ENCODE data around the gene SON.

Gene SON

DNA sequence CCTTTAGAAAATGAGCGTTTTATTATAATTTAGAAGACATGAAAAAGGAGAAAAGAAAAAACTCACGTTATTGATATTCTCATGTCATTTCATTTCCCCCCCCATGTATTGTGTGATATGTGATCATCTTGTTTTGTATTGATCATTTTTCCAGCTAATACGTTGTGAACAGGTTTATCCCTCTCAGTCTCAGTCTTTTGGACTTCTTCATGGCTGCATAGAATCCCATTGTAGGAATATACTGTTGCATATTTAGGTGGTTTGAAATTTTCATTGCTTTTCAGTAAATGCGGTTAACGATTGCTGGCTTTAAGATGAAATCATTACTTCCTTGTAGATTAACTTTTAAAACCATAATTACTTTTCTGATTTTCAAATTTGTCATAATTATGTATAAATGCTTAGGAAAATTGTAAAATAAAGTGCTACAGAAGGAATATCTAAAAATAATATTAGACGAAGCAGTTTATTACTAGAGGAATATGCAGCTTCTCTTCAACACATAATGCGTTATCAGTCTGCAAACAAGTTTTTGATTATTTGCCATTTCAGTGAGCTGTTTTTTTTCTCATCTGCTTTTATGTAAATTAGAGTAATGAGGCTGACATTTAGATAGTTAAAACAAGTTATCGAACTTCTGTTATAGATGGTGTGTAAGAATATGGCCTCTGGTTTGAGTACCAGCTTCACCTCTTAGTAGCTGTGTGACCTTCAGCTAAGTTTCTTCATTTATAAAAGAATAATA lies 1.8 kb downstream of the SON start:
- DNase-seq (ENCODE audit: low read depth in 3 of 3), result no peak

DNA sequence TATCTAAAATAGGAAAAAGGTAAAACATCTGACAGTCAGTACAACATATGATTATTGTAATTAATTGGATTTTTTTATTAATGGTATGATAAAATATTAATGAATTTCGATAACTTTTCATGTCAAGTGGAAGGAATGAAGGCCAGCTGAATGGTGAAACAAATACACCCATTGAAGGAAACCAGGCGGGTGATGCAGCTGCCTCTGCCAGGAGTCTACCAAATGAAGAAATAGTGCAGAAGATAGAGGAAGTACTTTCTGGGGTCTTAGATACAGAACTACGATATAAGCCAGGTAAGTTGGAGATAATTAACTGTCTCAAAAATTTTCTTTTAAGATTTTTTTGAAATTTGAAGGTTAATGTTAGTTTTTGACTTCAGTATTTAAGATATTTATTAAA lies 3.2 kb downstream of the SON start:
- DNase-seq (ENCODE audit: low read depth in 3 of 3), result no peak

DNA sequence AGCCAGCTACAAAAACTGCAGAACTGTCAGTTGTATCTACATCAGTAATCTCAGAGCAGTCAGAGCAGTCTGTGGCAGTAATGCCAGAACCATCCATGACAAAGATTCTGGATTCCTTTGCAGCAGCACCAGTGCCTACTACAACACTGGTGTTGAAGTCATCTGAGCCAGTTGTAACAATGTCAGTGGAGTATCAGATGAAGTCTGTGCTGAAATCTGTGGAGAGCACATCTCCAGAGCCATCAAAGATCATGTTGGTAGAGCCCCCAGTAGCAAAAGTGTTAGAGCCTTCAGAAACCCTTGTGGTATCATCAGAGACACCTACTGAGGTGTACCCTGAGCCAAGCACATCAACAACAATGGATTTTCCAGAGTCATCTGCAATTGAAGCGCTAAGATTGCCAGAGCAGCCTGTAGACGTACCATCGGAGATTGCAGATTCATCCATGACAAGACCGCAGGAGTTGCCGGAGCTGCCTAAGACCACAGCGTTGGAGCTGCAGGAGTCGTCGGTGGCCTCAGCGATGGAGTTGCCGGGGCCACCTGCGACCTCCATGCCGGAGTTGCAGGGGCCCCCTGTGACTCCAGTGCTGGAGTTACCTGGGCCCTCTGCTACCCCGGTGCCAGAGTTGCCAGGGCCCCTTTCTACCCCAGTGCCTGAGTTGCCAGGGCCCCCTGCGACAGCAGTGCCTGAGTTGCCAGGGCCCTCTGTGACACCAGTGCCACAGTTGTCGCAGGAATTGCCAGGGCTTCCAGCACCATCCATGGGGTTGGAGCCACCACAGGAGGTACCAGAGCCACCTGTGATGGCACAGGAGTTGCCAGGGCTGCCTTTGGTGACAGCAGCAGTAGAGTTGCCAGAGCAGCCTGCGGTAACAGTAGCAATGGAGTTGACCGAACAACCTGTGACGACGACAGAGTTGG lies 7.3 kb downstream of the SON start:
- DNase-seq (ENCODE audit: low read depth in 3 of 3), result no peak

DNA sequence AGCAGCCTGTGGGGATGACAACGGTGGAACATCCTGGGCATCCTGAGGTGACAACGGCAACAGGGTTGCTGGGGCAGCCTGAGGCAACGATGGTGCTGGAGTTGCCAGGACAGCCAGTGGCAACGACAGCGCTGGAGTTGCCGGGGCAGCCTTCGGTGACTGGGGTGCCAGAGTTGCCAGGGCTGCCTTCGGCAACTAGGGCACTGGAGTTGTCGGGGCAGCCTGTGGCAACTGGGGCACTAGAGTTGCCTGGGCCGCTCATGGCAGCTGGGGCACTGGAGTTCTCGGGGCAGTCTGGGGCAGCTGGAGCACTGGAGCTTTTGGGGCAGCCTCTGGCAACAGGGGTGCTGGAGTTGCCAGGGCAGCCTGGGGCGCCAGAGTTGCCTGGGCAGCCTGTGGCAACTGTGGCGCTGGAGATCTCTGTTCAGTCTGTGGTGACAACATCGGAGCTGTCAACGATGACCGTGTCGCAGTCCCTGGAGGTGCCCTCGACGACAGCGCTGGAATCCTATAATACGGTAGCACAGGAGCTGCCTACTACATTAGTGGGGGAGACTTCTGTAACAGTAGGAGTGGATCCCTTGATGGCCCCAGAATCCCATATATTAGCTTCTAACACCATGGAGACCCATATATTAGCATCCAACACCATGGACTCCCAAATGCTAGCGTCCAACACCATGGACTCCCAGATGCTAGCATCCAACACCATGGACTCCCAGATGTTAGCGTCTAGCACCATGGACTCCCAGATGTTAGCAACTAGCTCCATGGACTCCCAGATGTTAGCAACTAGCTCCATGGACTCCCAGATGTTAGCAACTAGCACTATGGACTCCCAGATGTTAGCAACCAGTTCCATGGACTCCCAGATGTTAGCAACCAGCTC lies 8.2 kb downstream of the SON start:
- DNase-seq (ENCODE audit: low read depth in 3 of 3), result no peak

DNA sequence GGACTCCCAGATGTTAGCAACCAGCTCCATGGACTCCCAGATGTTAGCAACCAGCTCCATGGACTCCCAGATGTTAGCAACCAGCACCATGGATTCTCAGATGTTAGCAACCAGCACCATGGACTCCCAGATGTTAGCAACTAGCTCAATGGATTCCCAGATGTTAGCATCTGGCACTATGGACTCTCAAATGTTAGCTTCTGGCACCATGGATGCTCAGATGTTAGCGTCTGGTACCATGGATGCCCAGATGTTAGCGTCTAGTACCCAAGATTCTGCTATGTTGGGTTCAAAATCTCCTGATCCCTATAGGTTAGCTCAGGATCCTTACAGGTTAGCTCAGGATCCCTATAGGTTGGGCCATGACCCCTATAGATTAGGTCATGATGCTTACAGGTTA lies 8.8 kb downstream of the SON start:
- no peak for DNase-seq (ENCODE audit: low read depth in 3 of 3)

DNA sequence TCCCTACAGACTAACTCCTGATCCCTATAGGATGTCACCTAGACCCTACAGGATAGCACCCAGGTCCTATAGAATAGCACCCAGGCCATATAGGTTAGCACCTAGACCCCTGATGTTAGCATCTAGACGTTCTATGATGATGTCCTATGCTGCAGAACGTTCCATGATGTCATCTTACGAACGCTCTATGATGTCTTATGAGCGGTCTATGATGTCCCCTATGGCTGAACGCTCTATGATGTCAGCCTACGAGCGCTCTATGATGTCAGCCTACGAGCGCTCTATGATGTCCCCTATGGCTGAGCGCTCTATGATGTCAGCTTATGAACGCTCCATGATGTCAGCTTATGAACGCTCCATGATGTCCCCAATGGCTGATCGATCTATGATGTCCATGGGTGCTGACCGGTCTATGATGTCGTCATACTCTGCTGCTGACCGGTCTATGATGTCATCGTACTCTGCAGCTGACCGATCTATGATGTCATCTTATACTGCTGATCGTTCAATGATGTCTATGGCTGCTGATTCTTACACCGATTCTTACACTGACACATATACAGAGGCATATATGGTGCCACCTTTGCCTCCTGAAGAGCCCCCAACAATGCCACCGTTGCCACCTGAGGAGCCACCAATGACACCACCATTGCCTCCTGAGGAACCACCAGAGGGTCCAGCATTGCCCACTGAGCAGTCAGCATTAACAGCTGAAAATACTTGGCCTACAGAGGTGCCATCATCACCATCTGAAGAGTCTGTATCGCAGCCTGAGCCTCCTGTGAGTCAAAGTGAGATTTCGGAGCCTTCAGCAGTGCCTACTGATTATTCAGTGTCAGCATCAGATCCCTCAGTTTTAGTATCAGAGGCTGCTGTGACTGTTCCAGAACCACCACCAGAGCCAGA lies 9.5 kb downstream of the SON start:
- no peak for DNase-seq (ENCODE audit: low read depth in 3 of 3)

DNA sequence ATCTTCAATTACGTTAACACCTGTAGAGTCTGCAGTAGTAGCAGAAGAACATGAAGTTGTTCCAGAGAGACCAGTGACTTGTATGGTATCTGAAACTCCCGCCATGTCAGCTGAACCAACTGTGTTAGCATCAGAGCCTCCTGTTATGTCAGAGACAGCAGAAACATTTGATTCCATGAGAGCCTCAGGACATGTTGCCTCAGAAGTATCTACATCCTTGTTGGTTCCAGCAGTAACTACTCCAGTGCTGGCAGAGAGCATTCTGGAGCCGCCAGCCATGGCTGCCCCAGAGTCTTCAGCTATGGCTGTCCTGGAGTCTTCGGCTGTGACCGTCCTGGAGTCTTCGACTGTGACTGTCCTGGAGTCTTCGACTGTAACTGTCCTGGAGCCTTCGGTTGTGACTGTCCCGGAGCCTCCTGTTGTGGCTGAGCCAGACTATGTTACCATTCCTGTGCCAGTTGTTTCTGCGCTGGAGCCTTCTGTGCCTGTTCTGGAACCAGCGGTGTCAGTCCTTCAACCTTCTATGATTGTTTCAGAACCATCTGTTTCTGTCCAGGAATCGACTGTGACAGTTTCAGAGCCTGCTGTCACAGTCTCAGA lies 10.3 kb downstream of the SON start:
- no peak for DNase-seq (ENCODE audit: low read depth in 3 of 3)

DNA sequence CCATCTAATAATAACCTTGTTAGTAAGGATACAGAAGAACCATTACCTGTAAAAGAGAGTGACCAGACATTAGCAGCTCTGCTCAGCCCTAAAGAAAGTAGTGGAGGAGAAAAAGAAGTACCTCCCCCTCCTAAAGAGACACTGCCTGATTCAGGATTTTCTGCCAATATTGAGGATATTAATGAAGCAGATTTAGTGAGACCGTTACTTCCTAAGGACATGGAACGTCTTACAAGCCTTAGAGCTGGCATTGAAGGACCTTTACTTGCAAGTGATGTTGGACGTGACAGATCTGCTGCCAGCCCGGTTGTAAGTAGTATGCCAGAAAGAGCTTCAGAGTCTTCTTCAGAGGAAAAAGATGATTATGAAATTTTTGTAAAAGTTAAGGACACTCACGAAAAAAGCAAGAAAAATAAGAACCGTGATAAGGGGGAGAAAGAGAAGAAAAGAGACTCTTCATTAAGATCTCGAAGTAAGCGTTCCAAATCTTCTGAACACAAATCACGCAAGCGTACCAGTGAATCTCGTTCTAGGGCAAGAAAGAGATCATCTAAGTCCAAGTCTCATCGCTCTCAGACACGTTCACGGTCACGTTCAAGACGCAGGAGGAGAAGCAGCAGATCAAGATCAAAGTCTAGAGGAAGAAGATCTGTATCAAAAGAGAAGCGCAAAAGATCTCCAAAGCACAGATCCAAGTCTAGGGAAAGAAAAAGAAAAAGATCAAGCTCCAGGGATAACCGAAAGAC lies 11.6 kb downstream of the SON start:
- no peak for DNase-seq (ENCODE audit: low read depth in 3 of 3)

DNA sequence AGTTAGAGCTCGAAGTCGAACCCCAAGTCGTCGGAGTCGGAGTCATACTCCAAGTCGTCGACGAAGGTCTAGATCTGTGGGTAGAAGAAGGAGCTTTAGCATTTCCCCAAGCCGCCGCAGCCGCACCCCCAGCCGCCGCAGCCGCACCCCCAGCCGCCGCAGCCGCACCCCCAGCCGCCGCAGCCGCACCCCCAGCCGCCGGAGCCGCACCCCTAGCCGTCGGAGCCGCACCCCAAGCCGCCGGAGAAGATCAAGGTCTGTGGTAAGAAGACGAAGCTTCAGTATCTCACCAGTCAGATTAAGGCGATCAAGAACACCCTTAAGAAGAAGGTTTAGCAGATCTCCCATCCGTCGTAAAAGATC lies 12.1 kb downstream of the SON start:
- no peak for DNase-seq (ENCODE audit: low read depth in 3 of 3)

DNA sequence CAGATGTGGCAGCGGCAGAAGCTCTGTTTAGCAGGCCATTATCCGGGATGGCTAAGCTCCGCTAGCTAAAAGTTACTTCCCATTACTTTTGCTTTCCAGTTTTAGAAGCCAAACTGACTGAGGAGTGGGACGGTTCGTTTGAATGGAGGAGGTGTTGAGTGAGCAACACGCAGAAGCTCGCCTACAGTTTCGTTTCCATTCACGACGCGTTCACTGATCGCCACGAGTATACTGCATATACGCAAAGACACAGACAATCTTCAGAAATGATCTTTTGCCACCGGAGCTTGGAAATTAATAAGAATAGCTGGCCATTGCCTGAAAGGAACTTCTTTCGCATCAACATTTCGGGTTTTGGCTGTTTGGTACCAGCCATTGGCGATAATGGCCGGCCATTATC lies 14.6 kb downstream of the SON start:
- DNase-seq (ENCODE audit: low read depth in 3 of 3), result no peak

DNA sequence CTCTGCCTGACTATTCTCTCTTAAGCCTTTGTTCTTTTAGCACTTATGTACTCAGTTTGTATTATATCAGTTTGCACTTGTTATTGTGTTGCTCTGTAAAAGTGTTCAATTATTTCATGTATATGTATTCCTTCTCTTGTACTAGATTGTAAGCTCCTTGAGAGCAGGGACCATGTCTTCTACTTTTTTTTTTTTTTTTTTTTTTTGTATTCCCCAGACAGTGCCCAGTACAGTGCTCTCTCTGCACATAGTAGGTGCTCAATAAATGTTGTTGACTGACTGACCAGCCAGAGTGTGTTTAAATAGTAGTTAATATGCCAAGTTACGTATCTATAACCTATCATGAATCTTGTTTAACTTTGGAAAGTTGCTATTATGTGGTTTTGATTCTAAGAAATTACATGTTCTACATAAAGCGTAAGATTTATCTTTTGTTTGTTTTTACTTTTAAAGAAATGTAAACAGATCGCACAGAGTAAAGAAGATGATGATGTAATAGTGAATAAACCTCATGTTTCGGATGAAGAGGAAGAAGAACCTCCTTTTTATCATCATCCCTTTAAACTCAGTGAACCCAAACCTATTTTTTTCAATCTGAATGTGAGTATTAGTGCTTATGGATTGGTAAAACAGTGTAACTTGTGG lies 16.1 kb downstream of the SON start:
- DNase-seq (ENCODE audit: low read depth in 3 of 3), result no peak

DNA sequence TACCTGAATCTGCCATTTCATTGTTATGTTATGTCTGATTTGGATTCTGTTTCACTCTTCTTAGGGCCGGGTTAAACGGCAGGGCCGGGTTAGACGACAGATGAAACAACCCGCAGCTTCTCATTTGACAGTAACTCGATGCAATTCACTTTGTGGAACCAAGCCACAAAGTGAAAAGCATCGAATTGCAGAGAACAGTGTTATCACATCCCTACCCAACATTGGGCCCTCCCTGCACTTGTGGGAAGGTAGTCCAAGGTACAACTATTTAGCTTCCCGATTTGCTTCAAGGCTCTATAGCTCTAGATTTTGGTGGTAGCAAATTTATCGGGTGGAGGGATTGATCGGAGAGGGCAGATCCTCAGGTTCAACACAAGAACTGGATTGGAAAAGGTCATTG lies 17.0 kb downstream of the SON start:
- DNase-seq (ENCODE audit: low read depth in 3 of 3), result no peak

DNA sequence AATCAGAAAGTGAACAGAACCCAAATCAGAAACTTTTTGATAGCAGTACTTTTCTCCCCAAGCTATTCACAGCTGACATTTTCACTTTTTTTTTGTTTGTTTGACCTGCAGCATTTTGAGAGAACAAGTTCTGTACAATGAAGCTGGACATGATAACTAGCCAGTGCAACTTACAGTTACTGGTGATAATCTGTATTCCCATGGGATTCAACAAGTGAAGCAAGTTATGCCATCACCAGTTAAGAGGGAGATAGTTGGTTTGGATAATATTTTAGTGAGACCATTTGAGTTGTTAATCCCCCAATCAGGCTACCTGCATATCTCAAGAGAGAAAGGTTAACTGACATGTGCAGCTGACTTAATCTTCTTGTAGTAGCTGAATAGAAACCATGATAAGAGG lies 18.1 kb downstream of the SON start:
- DNase-seq (ENCODE audit: low read depth in 3 of 3), result no peak

DNA sequence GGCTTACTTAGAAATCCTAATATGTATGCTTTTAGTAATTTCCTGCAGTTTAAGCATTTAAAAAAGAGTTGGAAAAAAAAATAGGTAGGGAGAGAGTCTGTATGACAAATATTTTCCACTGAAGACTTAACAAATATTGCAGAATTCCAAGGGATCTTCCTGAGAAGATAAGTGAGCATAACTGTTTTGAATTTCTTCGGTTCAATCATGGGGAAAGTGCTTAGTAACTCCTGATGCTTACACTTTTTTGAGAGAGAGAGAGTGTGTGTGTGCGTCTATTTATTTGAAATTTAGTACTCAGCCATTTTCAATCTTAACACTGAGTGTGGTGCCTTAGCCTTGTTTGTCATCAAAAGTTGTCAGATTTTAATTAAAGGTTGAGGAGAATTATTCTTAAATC lies 18.5 kb downstream of the SON start:
- DNase-seq (ENCODE audit: low read depth in 3 of 3), result no peak

DNA sequence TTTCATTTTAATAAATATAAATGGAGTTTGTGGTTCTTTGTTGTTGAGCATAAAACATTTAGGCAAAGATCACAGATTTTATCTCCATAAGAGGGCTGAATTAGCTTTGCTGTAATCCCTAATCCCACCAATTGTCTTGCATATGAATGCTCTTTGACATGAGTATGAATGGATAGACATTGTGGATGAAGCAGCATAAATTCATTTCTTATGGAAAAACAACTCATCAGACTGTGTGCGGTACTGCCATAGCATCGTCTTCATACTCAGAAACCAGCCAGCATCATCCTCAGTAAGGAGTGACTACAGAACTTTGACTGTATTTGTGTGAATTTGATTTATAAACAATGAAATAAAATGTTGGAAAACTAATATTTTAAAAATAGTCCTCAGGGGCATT lies 19.6 kb downstream of the SON start:
- DNase-seq (ENCODE audit: low read depth in 3 of 3), result no peak

DNA sequence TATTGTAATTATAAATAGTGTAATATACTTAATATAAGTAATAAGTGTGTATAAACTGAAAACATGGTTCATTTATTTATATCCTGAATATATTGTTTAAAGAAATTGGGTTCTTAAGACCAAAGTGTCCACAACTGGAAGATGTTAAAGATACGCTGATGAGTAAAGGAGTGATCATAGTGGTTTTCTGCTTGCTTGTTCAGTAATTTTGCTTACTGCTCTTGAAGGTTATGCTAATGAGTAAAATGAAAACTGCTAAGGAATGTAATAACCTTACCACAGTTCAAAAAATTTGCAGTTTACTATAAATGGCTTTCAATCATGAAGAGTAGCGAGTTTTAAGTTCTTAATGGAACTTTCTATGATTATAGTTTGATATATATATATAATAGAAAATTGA lies 23.7 kb downstream of the SON start:
- no peak for DNase-seq (ENCODE audit: low read depth in 3 of 3)

DNA sequence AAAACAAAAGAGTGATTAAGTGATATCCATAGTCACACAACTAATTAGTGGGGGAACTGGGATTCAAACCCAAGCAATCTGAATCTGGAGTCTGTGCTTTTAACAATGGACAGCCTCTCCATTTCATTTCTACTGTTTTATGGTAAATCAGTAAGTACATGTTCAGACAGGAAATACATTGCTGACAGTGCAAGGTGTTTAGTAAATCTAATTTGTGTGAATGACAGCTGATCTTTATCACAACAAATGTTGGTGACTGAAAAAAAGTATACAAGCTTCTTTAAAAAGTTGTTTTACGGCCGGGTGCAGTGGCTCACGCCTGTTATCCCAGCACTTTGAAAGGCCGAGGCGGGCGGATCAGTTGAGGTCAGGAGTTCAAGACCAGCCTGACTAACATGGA lies 25.1 kb downstream of the SON start:
- no peak for DNase-seq (ENCODE audit: low read depth in 3 of 3)

DNA sequence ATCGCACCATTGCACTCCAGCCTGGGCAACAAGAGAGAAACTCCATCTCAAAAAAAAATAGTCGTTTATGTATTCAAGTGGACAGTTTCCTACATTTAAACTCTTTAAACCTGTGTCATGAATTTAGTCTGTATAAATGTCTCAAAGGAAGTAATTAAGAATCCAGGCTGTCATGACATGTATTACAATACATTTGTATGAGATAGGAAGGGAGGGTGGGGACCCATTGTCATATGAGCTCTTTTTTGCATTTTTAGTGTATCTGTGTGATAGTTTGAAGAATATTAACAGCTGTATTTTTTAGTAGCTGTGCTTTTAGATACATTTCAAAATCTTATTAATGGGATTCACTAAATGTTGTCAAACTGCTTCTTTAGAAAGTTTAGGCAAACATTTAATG lies 25.6 kb downstream of the SON start:
- no peak for DNase-seq (ENCODE audit: low read depth in 3 of 3)

DNA sequence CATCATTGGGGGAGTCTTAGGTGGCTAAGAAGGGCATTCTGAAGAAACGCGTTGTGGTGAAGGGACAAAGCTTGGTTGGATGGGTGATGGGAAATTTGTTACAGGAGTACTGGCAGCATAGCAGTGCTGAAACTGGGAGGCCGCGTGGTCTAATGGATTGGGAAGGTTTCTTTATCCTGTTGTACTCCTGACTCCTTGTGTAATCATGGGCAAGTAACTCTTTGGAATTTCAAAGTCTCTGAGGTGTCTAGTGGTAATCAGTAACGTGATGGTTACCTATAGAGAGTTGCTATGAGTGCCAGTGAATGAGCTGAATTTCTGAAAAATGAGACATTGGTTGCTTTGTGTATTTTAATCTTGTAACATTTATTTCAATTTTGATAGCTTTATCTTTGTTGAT lies 27.2 kb downstream of the SON start:
- no peak for DNase-seq (ENCODE audit: low read depth in 3 of 3)

DNA sequence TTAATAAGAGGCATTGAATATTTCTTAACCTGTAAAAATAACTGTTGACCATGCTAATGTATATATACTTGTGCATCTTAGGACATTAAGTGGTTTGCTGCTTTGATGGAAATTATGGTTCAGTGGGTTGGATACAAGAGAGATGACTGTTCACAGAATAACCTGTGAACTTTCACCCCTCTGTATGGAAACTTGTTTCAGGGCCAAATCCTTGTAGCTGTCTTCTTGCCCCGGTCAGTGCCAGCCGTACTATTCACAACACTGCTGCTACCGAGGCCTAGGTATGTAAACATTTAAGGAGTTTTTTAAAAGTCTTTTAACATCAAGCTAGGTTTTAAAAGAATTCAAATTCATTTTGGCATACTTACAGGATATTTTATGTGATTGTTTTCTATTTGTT lies 29.5 kb downstream of the SON start:
- DNase-seq (ENCODE audit: low read depth in 3 of 3), result no peak

All from stimulated activated CD4-positive, alpha-beta T cell treated with anti-CD3 and anti-CD28 coated beads, TNF-alpha, amount 100 ng/mL, for 48 hours (primary cell).